ENCODE measurements around the gene TEPSIN.

DNA sequence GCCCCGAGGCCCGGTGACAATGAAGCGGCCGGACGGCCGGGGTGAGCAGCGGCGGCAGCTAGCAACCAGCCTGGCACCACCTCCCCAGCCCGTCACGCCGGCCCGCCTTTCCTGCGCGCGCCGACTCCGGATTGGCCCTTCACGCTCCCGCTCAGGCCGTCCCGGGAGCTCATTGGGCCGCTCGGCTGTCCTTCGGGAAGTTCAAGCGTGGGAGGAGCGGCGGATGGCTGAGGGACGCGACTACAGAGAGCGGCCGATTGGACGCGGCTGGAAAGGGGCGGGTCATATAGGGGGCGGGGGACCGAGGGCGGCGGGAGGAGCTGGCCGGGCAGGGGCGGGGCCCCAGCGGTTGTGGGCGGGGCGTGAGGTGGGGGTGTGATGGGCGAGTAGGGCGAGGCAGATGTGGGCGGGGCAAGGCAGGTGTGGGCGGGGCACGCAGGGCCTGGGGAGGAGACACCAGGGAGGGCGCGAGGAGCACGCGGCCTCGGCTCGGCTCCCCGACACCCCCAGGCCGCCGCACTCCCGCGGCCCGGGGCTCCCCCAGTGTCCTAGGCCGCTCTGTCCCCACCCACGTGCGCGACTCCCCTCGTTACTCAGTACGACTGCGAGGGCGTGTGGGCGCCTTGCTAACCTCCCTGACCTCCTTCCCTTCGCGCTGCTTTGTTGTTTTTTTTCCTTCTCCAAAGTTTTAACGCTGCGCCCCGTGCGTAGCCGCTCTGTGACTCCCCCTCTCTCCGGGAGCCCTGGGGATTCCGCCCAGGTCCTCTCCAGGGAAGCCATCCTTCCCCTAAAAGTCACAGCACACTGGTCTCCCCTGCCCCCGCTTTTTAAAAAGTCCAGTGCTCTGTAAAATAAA is 15.7 kb downstream of the TEPSIN start, which contains the start of gene CEP131:
- TF ChIP-seq POLR2A (IDR thresholded peaks at IDR 0.05): peak in 1 of 2 donors; percentile 50
- TF ChIP-seq, protein P1, sequence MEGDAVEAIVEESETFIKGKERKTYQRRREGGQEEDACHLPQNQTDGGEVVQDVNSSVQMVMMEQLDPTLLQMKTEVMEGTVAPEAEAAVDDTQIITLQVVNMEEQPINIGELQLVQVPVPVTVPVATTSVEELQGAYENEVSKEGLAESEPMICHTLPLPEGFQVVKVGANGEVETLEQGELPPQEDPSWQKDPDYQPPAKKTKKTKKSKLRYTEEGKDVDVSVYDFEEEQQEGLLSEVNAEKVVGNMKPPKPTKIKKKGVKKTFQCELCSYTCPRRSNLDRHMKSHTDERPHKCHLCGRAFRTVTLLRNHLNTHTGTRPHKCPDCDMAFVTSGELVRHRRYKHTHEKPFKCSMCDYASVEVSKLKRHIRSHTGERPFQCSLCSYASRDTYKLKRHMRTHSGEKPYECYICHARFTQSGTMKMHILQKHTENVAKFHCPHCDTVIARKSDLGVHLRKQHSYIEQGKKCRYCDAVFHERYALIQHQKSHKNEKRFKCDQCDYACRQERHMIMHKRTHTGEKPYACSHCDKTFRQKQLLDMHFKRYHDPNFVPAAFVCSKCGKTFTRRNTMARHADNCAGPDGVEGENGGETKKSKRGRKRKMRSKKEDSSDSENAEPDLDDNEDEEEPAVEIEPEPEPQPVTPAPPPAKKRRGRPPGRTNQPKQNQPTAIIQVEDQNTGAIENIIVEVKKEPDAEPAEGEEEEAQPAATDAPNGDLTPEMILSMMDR (IDR thresholded peaks at IDR 0.05): no peak

Data from heart left ventricle (tissue), 13 donors.